NCI-H69 (cell line): Measurements from ENCODE around the gene TWNK.
"Not testable (repeated sequence)": the region's sequence is repeated elsewhere in the genome, so short reads cannot be mapped to it uniquely, and the experiment has no call there.

Source experiments
- DNase-seq: peaks from one replicate; lab custom pipeline; 2025; lab: John Stamatoyannopoulos, UW

The TWNK gene

DNA sequence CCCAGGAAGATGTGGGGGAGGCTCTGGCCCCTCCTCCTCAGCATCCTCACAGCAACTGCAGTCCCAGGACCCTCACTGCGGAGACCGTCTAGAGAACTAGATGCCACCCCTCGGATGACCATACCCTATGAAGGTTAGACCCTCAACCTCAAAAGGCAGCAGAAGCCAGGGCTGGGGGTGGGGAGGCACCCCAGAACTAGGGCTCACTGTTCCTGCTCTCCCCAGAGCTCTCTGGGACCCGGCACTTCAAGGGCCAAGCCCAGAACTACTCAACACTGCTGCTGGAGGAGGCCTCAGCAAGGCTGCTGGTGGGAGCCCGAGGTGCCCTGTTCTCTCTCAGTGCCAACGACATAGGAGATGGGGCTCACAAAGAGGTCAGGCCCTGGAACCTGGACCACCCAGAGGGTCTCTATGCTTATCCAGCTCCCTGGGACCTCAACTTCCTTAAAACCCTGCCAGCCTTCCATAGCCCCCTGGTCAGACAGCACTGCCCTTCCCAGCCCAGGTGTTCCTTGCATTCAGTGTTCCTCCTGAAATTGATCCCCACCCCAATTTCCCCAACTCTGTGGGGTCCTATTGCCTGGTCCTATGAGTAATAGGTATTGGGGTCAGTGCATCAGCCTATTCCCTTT lies 14.3 kb upstream of the TWNK start:
- DNase-seq, result no peak

DNA sequence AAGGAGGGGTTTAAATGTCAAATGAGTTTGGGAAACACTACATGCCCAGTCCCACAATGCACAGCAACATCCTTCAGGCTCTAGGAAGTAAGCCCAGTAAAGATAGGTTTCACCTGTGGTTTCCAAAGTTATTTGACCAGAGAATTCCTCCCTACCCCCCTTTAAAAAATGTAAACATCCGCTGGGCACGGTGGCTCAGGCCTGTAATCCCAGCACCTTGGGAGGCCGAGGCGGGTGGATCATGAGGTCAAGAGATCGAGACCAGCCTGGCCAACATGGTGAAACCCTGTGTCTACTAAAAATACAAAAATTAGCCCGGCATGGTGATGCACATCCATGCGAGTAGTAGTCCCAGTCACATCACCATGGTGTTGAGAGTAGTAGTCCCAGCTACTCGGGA lies 11.9 kb upstream of the TWNK start:
- not testable (repeated sequence) for DNase-seq

DNA sequence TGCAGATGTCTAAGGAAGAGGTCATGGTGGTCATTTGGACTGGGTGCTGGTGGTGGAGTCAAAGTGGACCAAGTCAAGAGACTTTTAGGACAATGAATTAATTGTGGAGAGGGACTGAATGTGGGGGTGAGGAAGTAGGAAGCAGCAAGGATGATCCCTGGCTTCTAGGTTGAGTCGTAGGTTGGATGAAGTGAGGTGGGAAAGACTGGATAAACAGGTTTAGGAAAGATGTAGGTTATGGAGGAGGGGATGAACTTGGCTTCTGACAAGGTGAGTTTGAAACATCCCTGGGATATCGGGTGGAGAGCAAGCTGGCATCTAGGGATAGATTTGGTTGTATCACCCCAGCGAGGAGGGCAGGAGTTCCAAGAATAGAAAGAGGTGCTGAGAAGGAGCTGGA lies 10.4 kb upstream of the TWNK start:
- DNase-seq, result no peak

DNA sequence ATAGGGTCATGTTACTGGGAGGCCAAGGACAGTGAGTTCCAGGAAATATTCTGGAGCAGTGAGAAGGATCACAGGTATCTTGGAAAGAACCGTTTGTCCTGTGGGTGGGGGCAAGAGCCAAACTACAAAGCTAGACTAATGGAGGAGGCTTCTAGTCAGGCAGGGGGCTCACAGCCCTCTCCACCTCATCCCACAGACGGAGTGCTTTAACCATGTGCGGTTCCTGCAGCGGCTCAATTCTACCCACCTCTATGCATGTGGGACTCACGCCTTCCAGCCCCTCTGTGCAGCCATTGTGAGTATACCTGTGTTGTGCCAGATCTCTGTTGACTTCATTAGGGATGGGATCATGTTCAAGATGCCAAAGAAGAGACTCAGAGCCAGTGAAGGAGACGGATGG lies 9.9 kb upstream of the TWNK start:
- no peak for DNase-seq

DNA sequence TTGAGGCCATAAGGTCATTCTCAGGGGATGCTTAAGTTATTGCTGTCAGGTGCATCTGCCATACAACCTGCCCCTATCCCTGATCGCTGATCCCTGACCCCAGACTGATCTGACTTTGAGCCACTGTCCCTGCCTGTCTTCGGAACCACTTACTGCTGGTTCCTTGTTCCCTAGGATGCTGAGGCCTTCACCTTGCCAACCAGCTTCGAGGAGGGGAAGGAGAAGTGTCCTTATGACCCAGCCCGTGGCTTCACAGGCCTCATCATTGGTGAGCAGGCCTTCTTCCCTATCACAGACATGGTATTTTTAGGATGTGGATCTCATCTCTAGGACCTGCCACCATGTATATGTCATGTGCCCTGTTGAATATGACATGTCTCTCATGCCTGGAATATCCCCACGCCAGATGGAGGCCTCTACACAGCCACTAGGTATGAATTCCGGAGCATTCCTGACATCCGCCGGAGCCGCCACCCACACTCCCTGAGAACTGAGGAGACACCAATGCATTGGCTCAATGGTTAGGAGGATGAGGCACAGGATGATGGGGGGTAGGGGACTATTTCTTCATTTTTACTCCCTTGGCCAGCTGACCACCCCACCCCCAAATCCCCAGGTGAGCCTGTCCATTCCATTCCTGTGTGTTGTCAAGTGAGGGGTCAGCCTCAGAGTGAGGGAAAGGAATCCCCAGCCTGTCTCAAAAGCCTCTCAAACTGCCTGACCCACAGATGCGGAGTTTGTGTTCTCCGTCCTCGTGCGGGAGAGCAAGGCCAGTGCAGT lies 9.0 kb upstream of the TWNK start:
- no peak for DNase-seq

DNA sequence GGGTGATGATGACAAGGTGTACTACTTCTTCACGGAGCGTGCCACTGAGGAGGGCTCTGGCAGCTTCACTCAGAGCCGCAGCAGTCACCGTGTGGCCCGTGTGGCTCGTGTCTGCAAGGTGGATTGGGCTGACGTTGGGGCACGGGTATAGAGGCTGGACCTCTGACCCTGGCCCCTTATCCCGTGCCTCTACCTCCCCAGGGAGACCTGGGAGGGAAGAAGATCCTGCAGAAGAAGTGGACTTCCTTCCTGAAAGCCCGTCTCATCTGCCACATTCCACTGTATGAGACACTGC lies 8.5 kb upstream of the TWNK start:
- DNase-seq, result no peak

DNA sequence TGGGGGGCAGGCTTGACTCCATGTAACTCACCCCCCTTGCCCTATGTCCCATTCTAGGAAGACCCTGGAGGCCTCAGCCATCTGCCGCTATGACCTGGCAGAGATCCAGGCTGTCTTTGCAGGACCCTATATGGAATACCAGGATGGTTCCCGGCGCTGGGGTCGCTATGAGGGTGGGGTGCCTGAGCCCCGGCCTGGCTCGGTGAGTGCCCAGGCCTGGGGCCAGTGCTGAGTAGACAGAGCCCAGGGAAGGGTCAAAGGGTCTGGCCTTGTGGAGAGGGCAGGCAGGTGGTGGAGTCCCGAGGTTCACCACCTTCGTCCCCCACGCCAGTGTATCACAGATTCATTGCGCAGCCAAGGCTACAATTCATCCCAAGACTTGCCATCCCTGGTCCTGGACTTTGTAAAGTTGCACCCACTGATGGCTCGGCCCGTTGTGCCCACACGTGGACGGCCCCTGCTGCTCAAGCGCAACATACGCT lies 7.5 kb upstream of the TWNK start:
- no peak for DNase-seq

DNA sequence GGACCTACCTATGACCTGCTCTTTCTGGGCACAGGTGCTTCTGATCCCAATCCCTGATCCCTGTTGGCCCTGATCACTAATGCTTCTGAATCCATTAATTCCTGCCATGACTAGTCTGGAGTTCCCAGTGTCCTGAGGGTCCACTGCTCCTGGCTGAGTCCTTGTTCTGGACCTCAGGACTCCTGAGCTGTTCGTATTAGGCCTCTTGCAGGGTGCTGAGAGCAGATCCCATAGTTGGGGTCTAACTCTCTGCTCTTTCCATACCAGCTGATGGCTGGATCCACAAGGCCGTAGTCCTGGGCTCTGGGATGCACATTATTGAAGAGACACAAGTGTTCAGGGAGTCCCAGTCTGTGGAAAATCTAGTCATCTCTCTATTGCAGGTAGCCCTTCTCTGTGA lies 7.0 kb upstream of the TWNK start:
- DNase-seq, result no peak

DNA sequence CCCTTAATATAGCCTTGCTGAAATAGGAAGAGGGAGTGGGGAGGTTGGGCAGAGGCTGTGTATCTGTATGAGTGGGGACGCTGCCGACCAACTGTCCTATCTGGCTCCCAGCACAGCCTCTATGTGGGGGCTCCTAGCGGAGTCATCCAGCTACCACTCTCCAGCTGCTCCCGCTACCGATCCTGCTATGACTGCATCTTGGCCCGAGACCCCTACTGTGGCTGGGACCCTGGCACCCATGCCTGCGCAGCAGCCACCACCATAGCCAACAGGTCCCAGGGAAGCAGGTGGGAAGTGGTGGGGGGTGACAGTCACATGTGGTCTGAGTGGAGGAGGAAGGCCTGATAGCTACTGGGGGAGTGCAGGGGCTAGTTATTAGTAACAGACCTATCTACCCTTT lies 6.6 kb upstream of the TWNK start:
- no peak for DNase-seq

DNA sequence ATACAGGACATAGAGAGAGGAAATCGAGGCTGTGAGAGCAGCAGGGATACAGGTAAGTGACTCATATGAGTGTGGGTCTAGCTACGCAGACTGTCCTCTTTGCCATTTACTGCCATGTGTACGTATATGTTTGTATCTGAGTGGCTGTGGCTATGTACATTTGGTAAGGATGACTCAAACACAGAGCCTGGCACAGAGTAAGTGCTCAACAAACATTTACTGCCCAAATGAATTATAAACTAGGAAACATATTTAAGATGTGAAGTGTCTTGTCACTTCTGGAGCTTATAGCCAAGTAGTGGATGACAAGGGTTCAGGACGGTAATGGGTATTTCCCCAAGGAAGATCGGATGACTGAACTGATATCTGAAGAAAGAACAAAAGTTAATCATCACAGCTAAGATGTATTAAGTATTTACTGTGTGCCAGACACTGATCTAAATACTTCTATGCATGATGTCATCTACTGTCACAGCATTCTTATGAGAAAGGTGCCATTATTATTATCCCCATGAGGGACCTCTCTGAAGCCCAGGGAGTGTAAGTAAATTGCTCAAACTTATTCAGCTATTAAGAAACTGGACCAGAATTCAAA lies 6.1 kb upstream of the TWNK start:
- no peak for DNase-seq

DNA sequence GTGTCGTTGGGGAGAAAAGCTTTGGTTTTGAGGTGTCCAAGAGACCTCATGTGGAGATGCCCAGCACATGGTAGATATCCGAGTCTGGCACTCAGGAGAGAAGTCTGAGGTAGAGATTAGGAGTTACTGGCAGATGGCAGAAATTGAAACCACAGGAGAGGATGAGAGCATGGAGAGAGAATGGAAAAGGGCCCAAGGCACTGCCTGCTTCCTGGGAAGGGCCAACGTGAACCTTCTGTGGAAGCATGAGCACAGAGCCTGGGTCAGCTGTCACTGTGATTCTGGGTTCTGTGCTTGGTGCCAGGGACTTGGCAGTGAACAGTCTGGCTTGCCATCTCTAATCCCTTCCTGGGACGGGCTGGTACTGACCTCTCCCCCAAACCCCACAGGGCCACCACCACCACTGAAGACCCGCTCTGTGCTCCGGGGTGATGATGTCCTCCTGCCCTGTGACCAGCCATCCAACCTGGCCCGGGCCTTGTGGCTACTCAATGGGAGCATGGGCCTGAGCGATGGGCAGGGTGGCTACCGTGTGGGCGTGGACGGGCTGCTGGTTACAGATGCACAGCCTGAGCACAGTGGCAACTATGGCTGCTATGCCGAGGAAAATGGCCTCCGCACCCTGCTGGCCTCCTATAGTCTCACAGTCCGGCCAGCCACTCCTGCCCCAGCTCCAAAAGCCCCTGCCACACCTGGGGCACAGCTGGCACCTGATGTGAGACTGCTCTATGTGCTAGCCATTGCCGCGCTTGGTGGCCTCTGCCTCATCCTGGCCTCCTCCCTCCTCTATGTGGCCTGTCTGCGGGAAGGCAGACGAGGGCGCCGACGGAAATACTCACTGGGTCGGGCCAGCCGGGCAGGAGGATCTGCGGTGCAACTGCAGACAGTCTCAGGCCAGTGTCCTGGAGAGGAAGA lies 4.2 kb upstream of the TWNK start:
- no peak for DNase-seq

DNA sequence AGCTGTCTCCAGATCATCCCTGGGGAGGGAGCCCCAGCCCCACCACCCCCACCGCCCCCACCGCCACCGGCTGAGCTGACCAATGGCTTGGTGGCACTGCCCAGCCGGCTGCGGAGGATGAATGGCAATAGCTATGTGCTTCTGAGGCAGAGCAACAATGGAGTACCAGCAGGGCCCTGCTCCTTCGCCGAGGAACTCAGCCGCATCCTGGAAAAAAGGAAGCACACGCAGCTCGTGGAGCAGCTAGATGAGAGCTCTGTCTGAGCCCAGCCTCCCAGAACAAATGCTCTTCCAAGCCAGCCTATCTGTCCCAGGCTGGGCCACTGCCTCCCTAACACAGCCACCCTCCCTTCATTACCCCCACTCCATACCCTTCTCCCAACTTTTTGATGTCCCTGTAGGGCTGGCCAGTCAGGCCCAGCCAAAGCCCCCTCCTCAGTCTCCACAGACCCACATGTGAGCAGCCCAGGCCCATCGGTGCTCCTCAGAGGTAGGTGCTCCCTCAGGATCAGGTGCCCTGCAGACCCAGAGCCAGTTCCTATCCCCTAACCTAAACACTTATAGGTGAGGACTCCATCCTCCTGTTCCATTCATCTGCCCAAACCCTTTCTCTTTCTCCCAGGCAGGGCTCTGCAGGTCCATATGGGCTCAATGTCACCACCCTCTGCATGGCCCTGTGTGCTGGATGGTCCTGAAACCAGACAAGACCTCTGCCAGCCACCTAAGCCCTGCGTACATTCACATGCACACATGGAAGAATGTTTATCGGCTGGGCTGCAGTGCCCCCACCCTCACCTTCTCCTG lies 3.3 kb upstream of the TWNK start:
- DNase-seq, result no peak

DNA sequence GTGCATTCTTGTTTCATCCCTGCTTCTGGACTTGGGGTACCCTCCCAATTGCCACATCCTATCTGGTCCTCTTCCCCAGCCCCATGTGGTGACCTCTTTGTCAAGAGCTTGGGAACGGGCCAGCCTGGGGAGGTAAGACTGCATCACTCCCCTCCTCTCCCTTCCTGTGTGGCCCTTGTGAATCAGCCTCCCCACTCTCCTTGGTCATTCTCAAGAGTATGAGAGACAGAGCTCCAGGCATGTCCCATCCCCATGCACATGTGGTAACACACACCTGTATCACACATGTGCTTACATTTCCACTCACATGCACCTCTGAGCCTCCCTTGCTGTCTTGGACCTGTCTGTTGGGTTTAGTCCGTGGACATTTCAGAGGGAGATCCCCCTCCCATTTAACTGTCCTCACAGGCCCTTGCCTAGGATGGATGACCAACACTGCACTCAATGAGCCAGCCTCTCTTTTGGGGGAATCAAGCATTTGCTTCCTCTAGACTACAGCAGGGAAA lies 2.6 kb upstream of the TWNK start:
- no peak for DNase-seq

DNA sequence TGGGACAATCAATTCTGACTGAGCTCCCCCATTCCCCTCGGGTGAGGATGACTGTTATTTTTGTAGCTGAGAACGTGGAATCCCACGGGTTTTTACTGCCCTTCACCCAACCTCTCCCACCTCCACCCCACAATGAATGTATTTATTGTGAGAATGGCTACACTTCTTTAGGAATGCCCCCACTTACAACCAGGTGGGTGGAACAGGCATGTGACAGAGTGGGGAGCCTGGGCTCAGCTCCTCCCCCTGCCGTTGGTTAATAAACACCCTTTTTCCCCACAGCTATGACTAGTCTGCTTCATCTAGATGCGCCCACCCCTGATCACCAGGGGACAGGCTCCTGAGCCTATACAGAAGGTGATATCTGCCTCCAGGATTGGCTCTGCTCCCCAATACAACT lies 2.0 kb upstream of the TWNK start:
- no peak for DNase-seq

DNA sequence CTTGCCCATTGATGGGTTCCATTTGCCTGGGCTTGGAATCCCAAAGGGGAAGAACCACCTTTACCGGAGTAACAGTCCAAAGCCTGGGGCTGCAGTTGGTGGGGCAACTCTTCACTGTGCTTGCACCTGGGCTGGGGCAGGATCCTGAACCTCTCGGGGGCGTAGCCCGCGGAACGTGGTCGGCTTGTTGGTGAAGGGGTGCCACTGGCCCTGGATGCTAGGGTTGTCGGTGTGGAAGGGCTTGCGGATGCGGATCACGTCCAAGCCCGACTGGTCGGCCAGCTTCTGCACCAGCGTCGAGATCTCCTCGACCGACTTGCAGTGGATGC lies 756 bp upstream of the TWNK start:
- DNase-seq, result no peak

DNA sequence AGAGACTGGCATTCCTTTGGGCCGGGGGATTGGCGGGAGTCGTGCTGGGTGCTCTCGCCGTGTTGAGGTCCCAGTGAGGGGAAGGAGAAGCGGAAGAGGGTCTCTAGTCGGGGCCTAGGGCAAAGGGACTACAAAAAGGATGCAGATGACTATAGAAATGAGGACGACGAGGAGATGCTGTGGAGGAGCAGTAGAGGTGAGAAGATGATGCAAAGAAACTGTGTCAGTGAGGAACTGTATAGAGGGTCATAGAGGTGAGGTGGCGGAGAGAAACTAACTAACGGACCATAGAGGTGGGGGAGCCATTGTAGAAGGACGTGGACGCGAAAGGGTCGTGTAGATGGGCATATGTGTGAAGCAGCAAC lies 324 bp downstream of the TWNK start:
- DNase-seq, result no peak

DNA sequence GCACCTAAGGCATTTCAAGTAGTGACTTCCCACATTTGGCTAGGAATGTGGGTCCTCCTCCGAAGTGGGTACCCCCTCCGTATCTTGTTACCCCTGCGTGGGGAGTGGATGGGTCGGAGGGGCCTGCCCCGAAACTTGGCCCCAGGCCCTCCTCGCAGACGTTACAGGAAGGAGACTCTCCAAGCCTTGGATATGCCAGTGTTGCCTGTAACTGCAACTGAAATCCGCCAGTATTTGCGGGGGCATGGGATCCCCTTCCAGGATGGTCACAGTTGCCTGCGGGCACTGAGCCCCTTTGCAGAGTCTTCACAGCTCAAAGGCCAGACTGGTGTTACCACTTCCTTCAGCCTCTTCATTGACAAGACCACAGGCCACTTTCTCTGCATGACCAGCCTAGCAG lies 823 bp downstream of the TWNK start:
- no peak for DNase-seq

DNA sequence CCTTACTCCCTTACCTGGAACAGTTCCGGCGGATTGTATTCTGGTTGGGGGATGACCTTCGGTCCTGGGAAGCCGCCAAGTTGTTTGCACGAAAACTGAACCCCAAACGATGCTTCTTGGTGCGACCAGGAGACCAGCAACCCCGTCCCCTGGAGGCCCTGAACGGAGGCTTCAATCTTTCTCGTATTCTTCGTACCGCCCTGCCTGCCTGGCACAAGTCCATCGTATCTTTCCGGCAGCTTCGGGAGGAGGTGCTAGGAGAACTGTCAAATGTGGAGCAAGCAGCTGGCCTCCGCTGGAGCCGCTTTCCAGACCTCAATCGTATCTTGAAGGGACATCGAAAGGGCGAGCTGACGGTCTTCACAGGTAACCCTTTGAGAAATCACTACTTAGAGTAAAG lies 1.7 kb downstream of the TWNK start:
- DNase-seq, result no peak

DNA sequence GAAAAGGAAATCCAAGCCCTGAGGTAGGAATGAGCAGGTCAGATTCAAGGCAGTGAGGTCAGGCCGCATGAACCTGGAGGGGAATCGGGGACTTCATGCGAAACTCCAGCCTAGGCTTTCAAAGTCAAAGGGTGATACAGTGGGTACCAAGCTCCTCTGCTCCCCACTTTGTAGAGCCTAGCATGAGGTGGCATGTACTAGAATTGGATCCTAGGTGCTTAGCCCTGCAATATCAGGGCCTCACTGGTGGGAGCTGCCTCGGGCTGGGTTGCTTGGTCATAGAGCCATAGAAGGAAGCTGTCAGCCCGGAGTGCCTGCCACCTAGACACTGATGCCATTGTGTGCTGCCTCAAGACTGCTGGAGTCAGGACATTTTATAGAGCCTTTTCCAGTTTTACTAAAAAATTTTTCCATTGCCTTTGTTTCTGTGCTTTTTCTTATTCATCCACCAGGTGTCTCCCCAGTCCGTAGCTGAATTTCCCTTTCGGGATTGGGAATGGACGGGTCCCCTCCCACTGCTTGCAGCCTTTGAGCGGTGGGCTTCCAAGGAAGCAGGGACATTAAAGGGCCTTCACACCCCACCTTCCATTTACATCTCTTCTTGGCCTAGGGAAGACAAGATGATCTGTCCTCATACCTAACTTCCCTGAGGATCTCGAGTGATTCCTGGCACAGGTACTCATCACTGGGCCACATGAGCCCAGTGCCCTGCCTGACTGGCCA lies 6.8 kb downstream of the TWNK start:
- DNase-seq, result peak; percentile 20

DNA sequence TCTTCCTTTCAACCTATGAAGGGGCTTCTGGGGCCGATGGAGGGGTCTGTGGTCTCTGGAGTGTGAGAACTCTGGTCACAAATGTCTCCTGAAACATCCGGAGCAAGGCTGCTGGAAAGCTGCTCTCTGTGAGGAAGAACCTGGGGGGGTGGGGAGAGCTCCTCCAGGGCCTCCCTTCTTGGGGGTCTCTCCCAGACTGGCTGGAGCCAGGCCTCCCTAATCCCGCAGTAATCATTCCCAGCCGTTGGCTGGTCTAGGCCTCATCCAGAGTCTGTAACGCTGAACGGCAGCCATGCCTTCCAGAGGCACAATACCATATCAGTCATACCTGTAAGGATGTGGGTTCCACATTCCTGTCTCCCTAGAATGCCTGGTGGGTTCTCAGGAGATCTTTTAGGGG lies 7.8 kb downstream of the TWNK start:
- no peak for DNase-seq
